ENCODE measurements around the gene GLYATL3.

The GLYATL3 gene

GRCh38 chr6:49548613-49549304, 49.0 kb downstream of the GLYATL3 start:
- DNase-seq: no peak

- no peak for DNase-seq
Observed at GRCh38 chr6:49549691-49550491, 50.2 kb downstream of the GLYATL3 start.

GRCh38 chr6:49550492-49551077, 50.9 kb downstream of the GLYATL3 start, which contains the start of gene C6orf141:
Gene C6orf141, plus strand, starts transcription at chr6:49550668. Its CDS starts 125 bp downstream, at chr6:49550793.
- peak; percentile 64 for DNase-seq

- DNase-seq: no peak
Observed at GRCh38 chr6:49551078-49551865, 51.5 kb downstream of the GLYATL3 start.

GRCh38 chr6:49551866-49552129, 52.1 kb downstream of the GLYATL3 start:
- DNase-seq: no peak

GRCh38 chr6:49552596-49552995, 52.9 kb downstream of the GLYATL3 start:
- no peak for DNase-seq

GRCh38 chr6:49553384-49553783, 53.7 kb downstream of the GLYATL3 start:
- DNase-seq: no peak

- DNase-seq: no peak
Observed at GRCh38 chr6:49555951-49556350, 56.2 kb downstream of the GLYATL3 start.

- DNase-seq: peak; percentile 78
Observed at GRCh38 chr6:49556429-49556837, 56.7 kb downstream of the GLYATL3 start.

GRCh38 chr6:49557177-49557576, 57.5 kb downstream of the GLYATL3 start:
- no peak for DNase-seq

GRCh38 chr6:49558238-49558637, 58.5 kb downstream of the GLYATL3 start:
- DNase-seq: no peak

- DNase-seq: no peak
Observed at GRCh38 chr6:49563006-49563886, 63.5 kb downstream of the GLYATL3 start.

GRCh38 chr6:49564552-49564951, 64.8 kb downstream of the GLYATL3 start:
- no peak for DNase-seq

- no peak for DNase-seq
Observed at GRCh38 chr6:49565261-49565660, 65.5 kb downstream of the GLYATL3 start.

- DNase-seq: no peak
Observed at GRCh38 chr6:49565855-49566254, 66.1 kb downstream of the GLYATL3 start.

- no peak for DNase-seq
Observed at GRCh38 chr6:49570474-49571079, 70.9 kb downstream of the GLYATL3 start.

- no peak for DNase-seq
Observed at GRCh38 chr6:49576618-49577017, 76.9 kb downstream of the GLYATL3 start.
